Measurements from ENCODE around the gene EPHA6. TPM values are rescaled to one million over a fixed set of nuclear protein-coding genes. Genes with fewer than 3 reads are reported as not detected.

The EPHA6 gene
- total and polyA plus RNA-seq, 9 of the 15 experiments (the other 6 are each of a cell fraction or from before 2014, with no cell fraction given), result not detected

- ATAC-seq, result no peak
- no TSS peak for BruUV-seq (replicated peaks)
Measured at GRCh38 chr3:97029972-97030371, 215.6 kb downstream of the EPHA6 start.

More at GRCh38 chr3:97029972-97030371, 215.6 kb downstream of the EPHA6 start:
- 0% methylated on average over 1 of the region's 1 CpG for WGBS (ENCODE audit: insufficient coverage, low coverage, missing lambda C conversion rate)
- Histone ChIP-seq H3K36me3 (ENCODE audit: control insufficient read depth, insufficient read depth, low read length) (no peaks in the 10 kb centered on the region), H3K9me3 (replicated peaks; ENCODE audit: control insufficient read depth, insufficient read depth, low read depth, low read length) (no peaks in the 10 kb centered on the region), H3K27ac (ENCODE audit: extremely low read depth, low read depth, low read length) (no peak overlapping the region), H2AFZ (ENCODE audit: low read depth, low read length) (no peak overlapping the region), H3K4me2 (ENCODE audit: insufficient read depth, low read length) (no peak overlapping the region), H3K4me1 (replicated peaks in 1 of 2; ENCODE audit: control insufficient read depth in 2 of 2, insufficient read depth in 2 of 2, low read length in 2 of 2) (no peaks in the 10 kb centered on the region), H3K4me3 (no peak overlapping the region), H3K27me3 (ENCODE audit: control insufficient read depth in 2 of 2, insufficient read depth in 2 of 2, low read length in 2 of 2) (no peaks in the 10 kb centered on the region), H3K9me1 (ENCODE audit: control insufficient read depth, insufficient read depth, low read length) (no peaks in the 10 kb centered on the region), H3K9ac (ENCODE audit: insufficient read depth in 1 of 2, low read depth in 2 of 2, low read length in 2 of 2) (no peak overlapping the region), H4K20me1 (replicated peaks; ENCODE audit: control insufficient read depth, insufficient read depth, low read length) (no peaks in the 10 kb centered on the region), H3K79me2 (ENCODE audit: control insufficient read depth, insufficient read depth, low read length) (no peaks in the 10 kb centered on the region)
- DNase-seq (ENCODE audit: extremely low read depth in 1 of 4, low spot score in 3 of 4) (no peak), FAIRE-seq (no peak)
- intact Hi-C loops (cut with micrococcal nuclease), result no loop called here
- ChIA-PET CTCF (ENCODE audit: low intra/inter-chr PET ratio) (no interaction called here), POLR2A (no interaction called here)
- TF ChIP-seq ZNF639 (CRISPR knock-in tag; conservative IDR thresholded peaks at IDR 0.05 in 1 of 2, IDR thresholded peaks at IDR 0.05 in 1 of 2), result no peak
- no peak for TF ChIP-seq HDAC1 (IDR thresholded peaks at IDR 0.05)
- TF ChIP-seq NFIX (CRISPR knock-in tag; IDR thresholded peaks at IDR 0.05; ENCODE audit: low read depth), result no peak
- no peak for TF ChIP-seq ZBTB2 (IDR thresholded peaks at IDR 0.05)
- TF ChIP-seq MIER1 (IDR thresholded peaks at IDR 0.05; ENCODE audit: low read depth), result no peak
- peak; percentile 30; the same call in 1 of the 2 replicates for TF ChIP-seq ZNF316 (IDR thresholded peaks at IDR 0.05)
- no peak for TF ChIP-seq BCLAF1 (IDR thresholded peaks at IDR 0.05; ENCODE audit: borderline replicate concordance in 1 of 2, control insufficient read depth in 1 of 2, low read depth in 2 of 2, low read length in 1 of 2)
- in situ Hi-C loops (cut with MboI), result no loop called here

Data from K562 (cell line).